ENCODE measurements around the gene IDUA.

The IDUA gene

DNA sequence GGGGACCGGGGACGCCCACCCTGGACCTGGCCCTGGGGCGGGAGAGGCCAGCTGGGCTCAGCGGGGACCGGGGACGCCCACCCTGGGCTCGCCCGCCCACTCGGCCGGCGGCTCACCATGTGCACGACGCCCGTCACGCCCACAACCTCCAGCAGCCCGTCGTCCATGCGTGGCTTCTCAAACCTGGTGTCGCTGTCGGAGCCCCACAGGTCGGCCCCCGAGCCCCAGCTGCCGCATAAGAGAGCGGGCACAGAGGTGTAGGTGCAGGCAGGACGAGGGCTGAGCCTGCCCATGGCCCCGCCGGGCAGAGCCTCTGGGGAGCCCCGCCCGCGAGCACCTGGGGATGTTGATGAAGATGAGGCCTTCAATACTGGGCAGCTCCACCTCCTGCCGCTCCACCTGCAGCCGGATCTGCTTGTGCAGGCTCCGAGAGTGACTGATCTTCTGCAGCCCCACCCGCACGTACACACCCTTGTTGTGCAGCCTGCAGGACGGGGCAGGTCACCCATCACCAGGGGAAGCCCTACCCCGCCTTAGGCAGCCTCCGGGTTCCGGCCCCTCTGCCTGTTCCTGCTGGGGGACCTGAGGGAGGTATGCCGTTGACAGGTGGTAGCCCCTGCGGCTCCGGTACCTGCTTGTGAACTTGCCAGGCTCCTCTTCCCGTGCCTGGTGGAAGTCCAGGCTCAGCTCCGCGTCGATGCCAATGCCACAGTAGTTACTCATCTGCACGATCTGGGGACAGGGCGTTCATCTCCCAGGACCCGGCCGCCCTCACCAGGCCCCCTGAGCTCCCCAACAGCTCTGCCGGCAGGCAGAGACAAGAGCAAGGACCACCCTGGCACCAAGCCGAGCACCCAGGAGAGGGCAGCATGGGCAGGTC, 25.3 kb upstream of the IDUA start:
- no peak for TF ChIP-seq EZH2phosphoT487 (conservative IDR thresholded peaks at IDR 0.05; ENCODE audit: low read length)
- TF ChIP-seq, protein P1, sequence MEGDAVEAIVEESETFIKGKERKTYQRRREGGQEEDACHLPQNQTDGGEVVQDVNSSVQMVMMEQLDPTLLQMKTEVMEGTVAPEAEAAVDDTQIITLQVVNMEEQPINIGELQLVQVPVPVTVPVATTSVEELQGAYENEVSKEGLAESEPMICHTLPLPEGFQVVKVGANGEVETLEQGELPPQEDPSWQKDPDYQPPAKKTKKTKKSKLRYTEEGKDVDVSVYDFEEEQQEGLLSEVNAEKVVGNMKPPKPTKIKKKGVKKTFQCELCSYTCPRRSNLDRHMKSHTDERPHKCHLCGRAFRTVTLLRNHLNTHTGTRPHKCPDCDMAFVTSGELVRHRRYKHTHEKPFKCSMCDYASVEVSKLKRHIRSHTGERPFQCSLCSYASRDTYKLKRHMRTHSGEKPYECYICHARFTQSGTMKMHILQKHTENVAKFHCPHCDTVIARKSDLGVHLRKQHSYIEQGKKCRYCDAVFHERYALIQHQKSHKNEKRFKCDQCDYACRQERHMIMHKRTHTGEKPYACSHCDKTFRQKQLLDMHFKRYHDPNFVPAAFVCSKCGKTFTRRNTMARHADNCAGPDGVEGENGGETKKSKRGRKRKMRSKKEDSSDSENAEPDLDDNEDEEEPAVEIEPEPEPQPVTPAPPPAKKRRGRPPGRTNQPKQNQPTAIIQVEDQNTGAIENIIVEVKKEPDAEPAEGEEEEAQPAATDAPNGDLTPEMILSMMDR (IDR thresholded peaks at IDR 0.05; ENCODE audit: insufficient read depth, low read length, poor library complexity, severe bottlenecking) = no peak
- Histone ChIP-seq H3K4me2 (ENCODE audit: low read depth, low read length, poor library complexity, severe bottlenecking) (no peak overlapping the region), H2AFZ (ENCODE audit: low read depth, low read length, severe bottlenecking) (no peak overlapping the region), H3F3A (ENCODE audit: insufficient read depth) (no peaks in the 10 kb centered on the region), H3K36me3 (ENCODE audit: low read length) (no peaks in the 10 kb centered on the region), H3K9me2 (replicated peaks; ENCODE audit: insufficient read depth, low read length) (no peaks in the 10 kb centered on the region), H3K9ac (ENCODE audit: low read length) (no peak overlapping the region), H3K27me3 (ENCODE audit: low read length) (no peaks in the 10 kb centered on the region), H3K79me2 (ENCODE audit: insufficient read depth, low read length) (no peaks in the 10 kb centered on the region), H4K20me1 (ENCODE audit: low read depth, low read length) (no peaks in the 10 kb centered on the region), H3K27ac (ENCODE audit: low read depth, low read length) (no peak overlapping the region), H3K4me3 (ENCODE audit: insufficient read depth, low read length, poor library complexity, severe bottlenecking) (no peak overlapping the region), H3K9me3 (ENCODE audit: insufficient read depth, low read length) (no peaks in the 10 kb centered on the region)

DNA sequence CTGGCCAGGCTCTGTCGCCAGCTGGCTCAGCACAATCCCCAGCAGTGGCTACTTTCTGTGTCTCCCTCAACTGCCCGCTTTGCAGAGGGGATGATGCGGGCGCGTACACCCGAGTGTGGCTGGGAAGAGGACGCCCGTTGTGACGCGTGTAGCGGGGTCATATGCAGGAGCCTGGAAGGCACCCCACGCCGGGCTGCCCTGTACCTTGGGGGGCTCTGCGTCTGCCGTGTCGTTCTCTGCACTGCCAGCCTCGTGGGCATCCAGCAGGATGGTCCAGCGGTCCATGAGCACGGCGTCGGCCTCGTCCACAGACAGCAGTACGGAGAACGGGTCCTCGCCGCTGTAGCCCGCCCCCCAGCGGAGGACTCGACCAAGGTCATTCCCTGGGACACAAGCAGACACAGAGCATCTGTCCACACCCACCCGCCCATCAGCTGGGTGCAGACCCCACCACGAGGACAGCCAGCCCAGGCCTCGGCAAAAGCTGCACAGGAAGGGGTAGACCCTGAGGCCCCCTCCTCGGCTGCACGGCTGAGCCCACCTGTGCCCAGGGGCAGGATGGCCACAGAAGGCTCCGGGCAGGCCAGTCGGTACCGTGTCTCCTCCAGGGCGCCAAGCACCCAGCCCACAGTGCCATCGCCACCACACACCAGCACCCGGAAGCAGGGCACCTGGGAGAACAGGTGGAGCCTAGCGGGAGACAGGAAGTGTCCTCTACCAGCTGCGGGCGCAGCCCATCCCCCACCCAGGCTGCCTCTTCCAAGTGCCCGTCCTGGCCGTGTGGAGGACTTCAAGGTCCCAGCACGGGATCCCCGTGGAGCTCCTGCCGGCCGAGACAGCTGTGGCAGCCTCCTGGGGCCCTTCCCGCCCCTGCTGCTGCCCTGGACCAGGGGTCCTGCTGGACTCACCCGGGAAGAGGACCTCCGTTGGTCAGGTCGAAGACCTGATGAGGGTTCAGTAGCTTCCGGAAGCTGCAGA, 24.3 kb upstream of the IDUA start:
- Histone ChIP-seq H3K79me2 (ENCODE audit: insufficient read depth, low read length) (no peaks in the 10 kb centered on the region), H3F3A (ENCODE audit: insufficient read depth) (no peaks in the 10 kb centered on the region), H3K9me2 (replicated peaks; ENCODE audit: insufficient read depth, low read length) (no peaks in the 10 kb centered on the region), H3K9me3 (ENCODE audit: insufficient read depth, low read length) (no peaks in the 10 kb centered on the region), H3K4me3 (ENCODE audit: insufficient read depth, low read length, poor library complexity, severe bottlenecking) (no peak overlapping the region), H3K36me3 (ENCODE audit: low read length) (no peaks in the 10 kb centered on the region), H2AFZ (ENCODE audit: low read depth, low read length, severe bottlenecking) (no peak overlapping the region), H3K9ac (ENCODE audit: low read length) (no peak overlapping the region), H4K20me1 (ENCODE audit: low read depth, low read length) (no peaks in the 10 kb centered on the region), H3K4me2 (ENCODE audit: low read depth, low read length, poor library complexity, severe bottlenecking) (no peak overlapping the region), H3K27me3 (ENCODE audit: low read length) (no peaks in the 10 kb centered on the region), H3K27ac (ENCODE audit: low read depth, low read length) (no peak overlapping the region)
- no peak for TF ChIP-seq EZH2phosphoT487 (conservative IDR thresholded peaks at IDR 0.05; ENCODE audit: low read length)
- TF ChIP-seq, protein P1 (IDR thresholded peaks at IDR 0.05; ENCODE audit: insufficient read depth, low read length, poor library complexity, severe bottlenecking) = no peak

GRCh38 chr4:963276-964225, 23.3 kb upstream of the IDUA start:
- Histone ChIP-seq H3K36me3 (ENCODE audit: low read length) (no peaks in the 10 kb centered on the region), H3F3A (ENCODE audit: insufficient read depth) (no peaks in the 10 kb centered on the region), H3K9me3 (ENCODE audit: insufficient read depth, low read length) (no peaks in the 10 kb centered on the region), H3K9me2 (replicated peaks; ENCODE audit: insufficient read depth, low read length) (no peaks in the 10 kb centered on the region), H3K4me2 (ENCODE audit: low read depth, low read length, poor library complexity, severe bottlenecking) (no peak overlapping the region), H3K27me3 (ENCODE audit: low read length) (no peaks in the 10 kb centered on the region), H4K20me1 (ENCODE audit: low read depth, low read length) (no peaks in the 10 kb centered on the region), H3K79me2 (ENCODE audit: insufficient read depth, low read length) (no peaks in the 10 kb centered on the region), H3K27ac (ENCODE audit: low read depth, low read length) (no peak overlapping the region), H3K9ac (ENCODE audit: low read length) (no peak overlapping the region), H3K4me3 (ENCODE audit: insufficient read depth, low read length, poor library complexity, severe bottlenecking) (no peak overlapping the region), H2AFZ (ENCODE audit: low read depth, low read length, severe bottlenecking) (no peak overlapping the region)
- TF ChIP-seq EZH2phosphoT487 (conservative IDR thresholded peaks at IDR 0.05; ENCODE audit: low read length) = no peak
- TF ChIP-seq, protein P1 (IDR thresholded peaks at IDR 0.05; ENCODE audit: insufficient read depth, low read length, poor library complexity, severe bottlenecking) = no peak

Measured in SU-DHL-6 (cell line).